Natural killer cell treated with Interleukin-12 subunit alpha and Interleukin-12 subunit beta and Interleukin-15 and Interleukin-18, amount 100 ng/mL, for 72 hours (primary cell): Measurements from ENCODE around the gene CACNA2D1. TPM values are rescaled to one million over a fixed set of nuclear protein-coding genes. Genes with fewer than 3 reads are reported as not detected.

Source experiments
- ATAC-seq, 2 donors: fragments of 150-1000 bp; cut with Tn5 transposase in 1 of 2; sonication (Bioruptor Pico), chemical (Tn5 transposase) in 1 of 2; 2 replicates each; pipeline ENCODE4 v1.10.0; 2021
- DNase-seq: peaks from one replicate; pipeline ENCODE4 v3.0.0; 2022; ENCODE audit warnings: low spot score
- H3K27ac Mint-ChIP-seq, 2 donors: 1 replicate in 1 of 2; 2 replicates in 1 of 2; pipeline ENCODE4 v1.8.0; 2022; ENCODE audit warnings: mixed read lengths in 2 of 2, mild to moderate bottlenecking in 1 of 2, moderate library complexity in 1 of 2
- H3K27me3 Mint-ChIP-seq, 2 donors: 1 replicate in 1 of 2; 2 replicates in 1 of 2; pipeline ENCODE4 v1.8.0; 2022; ENCODE audit warnings: mixed read lengths in 2 of 2
- H3K36me3 Mint-ChIP-seq: one replicate; pipeline ENCODE4 v1.8.0; 2022; ENCODE audit warnings: mixed read lengths
- H3K4me1 Mint-ChIP-seq, 2 donors: 1 replicate in 1 of 2; 2 replicates in 1 of 2; pipeline ENCODE4 v1.8.0; 2022; ENCODE audit warnings: low read depth in 2 of 2, mixed read lengths in 2 of 2, mild to moderate bottlenecking in 1 of 2
- H3K4me3 Mint-ChIP-seq: one replicate; pipeline ENCODE4 v1.8.0; 2022; ENCODE audit warnings: mixed read lengths
- H3K9me3 Mint-ChIP-seq: 2 replicates; pipeline ENCODE4 v1.8.0; 2022; ENCODE audit warnings: mixed read lengths
- total RNA-seq, 2 donors: library from RNA; stranded (reverse); gene quantifications; one replicate each; pipeline ENCODE4 v1.2.3, GENCODE V29; 2022

CACNA2D1 gene
- total RNA-seq, 2 donors from 2014 or later: not detected

GRCh38 chr7:81973117-81973516 lies 470.5 kb downstream of the CACNA2D1 start:
- no peak overlapping the region for H3K4me3 Mint-ChIP-seq
- H3K4me1 Mint-ChIP-seq: no peaks in the 10 kb centered on the region
- peaks cover 3% of the 10 kb centered on the region for H3K9me3 Mint-ChIP-seq
- no peaks in the 10 kb centered on the region for H3K27me3 Mint-ChIP-seq
- DNase-seq (no peak), ATAC-seq (no peak)
- H3K36me3 Mint-ChIP-seq: no peaks in the 10 kb centered on the region
- no peak overlapping the region for H3K27ac Mint-ChIP-seq

- no peak for ATAC-seq
- H3K27ac Mint-ChIP-seq: no peak overlapping the region
- H3K4me1 Mint-ChIP-seq: no peaks in the 10 kb centered on the region
- H3K4me3 Mint-ChIP-seq: no peak overlapping the region
- H3K9me3 Mint-ChIP-seq: peaks cover 8% of the 10 kb centered on the region
- no peak for DNase-seq
- no peaks in the 10 kb centered on the region for H3K36me3 Mint-ChIP-seq
- no peaks in the 10 kb centered on the region for H3K27me3 Mint-ChIP-seq
These were observed 483.6 kb downstream of the CACNA2D1 start for GRCh38 chr7:81960026-81960425.

GRCh38 chr7:81957517-81957916 lies 486.1 kb downstream of the CACNA2D1 start:
- Mint-ChIP-seq H3K9me3 (peaks cover 9% of the 10 kb centered on the region), H3K27me3 (no peaks in the 10 kb centered on the region), H3K36me3 (no peaks in the 10 kb centered on the region), H3K4me1 (no peaks in the 10 kb centered on the region), H3K27ac (no peak overlapping the region), H3K4me3 (no peak overlapping the region)
- ATAC-seq (no peak), DNase-seq (no peak)

GRCh38 chr7:81956520-81956919 lies 487.1 kb downstream of the CACNA2D1 start:
- no peaks in the 10 kb centered on the region for H3K36me3 Mint-ChIP-seq
- no peaks in the 10 kb centered on the region for H3K27me3 Mint-ChIP-seq
- no peak overlapping the region for H3K4me3 Mint-ChIP-seq
- no peak for DNase-seq
- peaks cover 11% of the 10 kb centered on the region for H3K9me3 Mint-ChIP-seq
- ATAC-seq: no peak
- no peak overlapping the region for H3K27ac Mint-ChIP-seq
- H3K4me1 Mint-ChIP-seq: no peaks in the 10 kb centered on the region

GRCh38 chr7:81949306-81949705 lies 494.3 kb downstream of the CACNA2D1 start:
- Mint-ChIP-seq H3K9me3 (peaks cover 10% of the 10 kb centered on the region), H3K4me1 (no peaks in the 10 kb centered on the region), H3K36me3 (no peaks in the 10 kb centered on the region), H3K4me3 (no peak overlapping the region), H3K27me3 (no peaks in the 10 kb centered on the region), H3K27ac (no peak overlapping the region)
- no peak for ATAC-seq
- DNase-seq: no peak

GRCh38 chr7:81944058-81944457 lies 499.5 kb downstream of the CACNA2D1 start:
- no peaks in the 10 kb centered on the region for H3K4me1 Mint-ChIP-seq
- ATAC-seq (no peak), DNase-seq (no peak)
- H3K4me3 Mint-ChIP-seq: no peak overlapping the region
- peaks cover 14% of the 10 kb centered on the region for H3K9me3 Mint-ChIP-seq
- no peaks in the 10 kb centered on the region for H3K27me3 Mint-ChIP-seq
- H3K27ac Mint-ChIP-seq: no peak overlapping the region
- peaks cover 6% of the 10 kb centered on the region for H3K36me3 Mint-ChIP-seq

GRCh38 chr7:81937091-81937490 lies 506.5 kb downstream of the CACNA2D1 start:
- Mint-ChIP-seq H3K36me3 (peaks cover 8% of the 10 kb centered on the region), H3K27me3 (no peaks in the 10 kb centered on the region), H3K9me3 (peaks cover 5% of the 10 kb centered on the region), H3K27ac (no peak overlapping the region), H3K4me1 (no peaks in the 10 kb centered on the region), H3K4me3 (no peak overlapping the region)
- no peak for ATAC-seq
- no peak for DNase-seq

- DNase-seq (no peak), ATAC-seq (no peak)
- H3K4me3 Mint-ChIP-seq: no peak overlapping the region
These were observed 508.8 kb downstream of the CACNA2D1 start for GRCh38 chr7:81934596-81935301.

GRCh38 chr7:81932936-81933335 lies 510.6 kb downstream of the CACNA2D1 start:
- Mint-ChIP-seq H3K27ac (no peak overlapping the region), H3K36me3 (no peaks in the 10 kb centered on the region), H3K27me3 (no peaks in the 10 kb centered on the region), H3K9me3 (peaks cover 7% of the 10 kb centered on the region), H3K4me3 (no peak overlapping the region), H3K4me1 (no peaks in the 10 kb centered on the region)
- ATAC-seq (no peak), DNase-seq (no peak)

More at GRCh38 chr7:81934596-81935301, 508.8 kb downstream of the CACNA2D1 start:
- H3K27me3 Mint-ChIP-seq: no peaks in the 10 kb centered on the region
- H3K9me3 Mint-ChIP-seq: peaks cover 9% of the 10 kb centered on the region
- peaks cover 8% of the 10 kb centered on the region for H3K36me3 Mint-ChIP-seq
- H3K4me1 Mint-ChIP-seq: no peaks in the 10 kb centered on the region
- H3K27ac Mint-ChIP-seq: no peak overlapping the region

GRCh38 chr7:81929386-81929785 lies 514.2 kb downstream of the CACNA2D1 start:
- DNase-seq (no peak), ATAC-seq (no peak)
- Mint-ChIP-seq H3K27ac (no peak overlapping the region), H3K4me3 (no peak overlapping the region), H3K36me3 (no peaks in the 10 kb centered on the region), H3K9me3 (peaks cover 10% of the 10 kb centered on the region), H3K27me3 (no peaks in the 10 kb centered on the region), H3K4me1 (no peaks in the 10 kb centered on the region)

- H3K36me3 Mint-ChIP-seq: peaks cover 4% of the 10 kb centered on the region
- no peak overlapping the region for H3K27ac Mint-ChIP-seq
- no peak for DNase-seq
- no peaks in the 10 kb centered on the region for H3K4me1 Mint-ChIP-seq
- H3K4me3 Mint-ChIP-seq: no peak overlapping the region
- no peaks in the 10 kb centered on the region for H3K27me3 Mint-ChIP-seq
- peaks cover 16% of the 10 kb centered on the region for H3K9me3 Mint-ChIP-seq
- ATAC-seq: no peak
These were observed 517.4 kb downstream of the CACNA2D1 start for GRCh38 chr7:81926154-81926553.

GRCh38 chr7:81925530-81925929 lies 518.0 kb downstream of the CACNA2D1 start:
- H3K4me3 Mint-ChIP-seq: no peak overlapping the region
- H3K36me3 Mint-ChIP-seq: peaks cover 4% of the 10 kb centered on the region
- no peaks in the 10 kb centered on the region for H3K4me1 Mint-ChIP-seq
- ATAC-seq (no peak), DNase-seq (no peak)
- H3K27me3 Mint-ChIP-seq: no peaks in the 10 kb centered on the region
- H3K9me3 Mint-ChIP-seq: peaks cover 12% of the 10 kb centered on the region
- no peak overlapping the region for H3K27ac Mint-ChIP-seq

- no peak overlapping the region for H3K4me3 Mint-ChIP-seq
- peaks cover 12% of the 10 kb centered on the region for H3K9me3 Mint-ChIP-seq
- no peak for DNase-seq
- no peak overlapping the region for H3K27ac Mint-ChIP-seq
- H3K36me3 Mint-ChIP-seq: peaks cover 4% of the 10 kb centered on the region
- no peak for ATAC-seq
- H3K4me1 Mint-ChIP-seq: peaks cover 0 to under 1% of the 10 kb centered on the region in 2 donors
- H3K27me3 Mint-ChIP-seq: no peaks in the 10 kb centered on the region
These were observed 519.1 kb downstream of the CACNA2D1 start for GRCh38 chr7:81924494-81924893.

GRCh38 chr7:81919494-81919893 lies 524.1 kb downstream of the CACNA2D1 start:
- no peak for ATAC-seq
- H3K27me3 Mint-ChIP-seq: no peaks in the 10 kb centered on the region
- no peak overlapping the region for H3K27ac Mint-ChIP-seq
- no peak overlapping the region for H3K4me3 Mint-ChIP-seq
- H3K4me1 Mint-ChIP-seq: peaks cover 0 to 2% of the 10 kb centered on the region in 2 donors
- peaks cover 4% of the 10 kb centered on the region for H3K36me3 Mint-ChIP-seq
- H3K9me3 Mint-ChIP-seq: peaks cover 8% of the 10 kb centered on the region
- DNase-seq: no peak

- no peak for DNase-seq
- H3K4me1 Mint-ChIP-seq: no peaks in the 10 kb centered on the region
These were observed 535.4 kb downstream of the CACNA2D1 start for GRCh38 chr7:81908220-81908619.

More at GRCh38 chr7:81908220-81908619, 535.4 kb downstream of the CACNA2D1 start:
- H3K27me3 Mint-ChIP-seq: no peaks in the 10 kb centered on the region
- no peak overlapping the region for H3K4me3 Mint-ChIP-seq
- ATAC-seq: no peak
- no peak overlapping the region for H3K27ac Mint-ChIP-seq
- H3K36me3 Mint-ChIP-seq: peaks cover 4% of the 10 kb centered on the region
- peaks cover 6% of the 10 kb centered on the region for H3K9me3 Mint-ChIP-seq
